Epidermal melanocyte (primary cell): ENCODE results near the gene RAD51D.
"Not testable (repeated sequence)": the region's sequence is repeated elsewhere in the genome, so short reads cannot be mapped to it uniquely, and the experiment has no call there.

Source experiments
- DNase-seq: peaks from one replicate; pipeline ENCODE4 v3.0.0; 2011; ENCODE audit warnings: low spot score; ENCODE audit not compliant: insufficient read length

RAD51D gene

GRCh38 chr17:35068249-35068648 lies 51.4 kb downstream of the RAD51D start:
- no peak for DNase-seq

GRCh38 chr17:35065880-35066279 lies 53.8 kb downstream of the RAD51D start:
- DNase-seq, result no peak

GRCh38 chr17:35064516-35065215 lies 55.0 kb downstream of the RAD51D start:
- DNase-seq, result no peak

- DNase-seq, result peak; percentile 89
Observed at GRCh38 chr17:35063514-35064223, 56.0 kb downstream of the RAD51D start, which contains the start of gene RFFL. RFFL (minus strand) TSS chr17:35063707; CDS start chr17:35026553, 37,154 bp downstream.

GRCh38 chr17:35062308-35062707 lies 57.4 kb downstream of the RAD51D start:
- no peak for DNase-seq

GRCh38 chr17:35057332-35057915 lies 62.2 kb downstream of the RAD51D start:
- no peak for DNase-seq

GRCh38 chr17:35056013-35056412 lies 63.6 kb downstream of the RAD51D start:
- DNase-seq, result no peak

- DNase-seq, result no peak
Observed at GRCh38 chr17:35053204-35053603, 66.5 kb downstream of the RAD51D start.

GRCh38 chr17:35052780-35053179 lies 66.9 kb downstream of the RAD51D start:
- no peak for DNase-seq

- DNase-seq, result no peak
Observed at GRCh38 chr17:35052241-35052610, 67.4 kb downstream of the RAD51D start.

- DNase-seq, result no peak
Observed at GRCh38 chr17:35051579-35052240, 68.0 kb downstream of the RAD51D start.

- DNase-seq, result no peak
Observed at GRCh38 chr17:35051183-35051578, 68.5 kb downstream of the RAD51D start.

GRCh38 chr17:35050170-35050569 lies 69.5 kb downstream of the RAD51D start:
- no peak for DNase-seq

GRCh38 chr17:35048685-35049379 lies 70.8 kb downstream of the RAD51D start:
- DNase-seq, result no peak

- no peak for DNase-seq
Observed at GRCh38 chr17:35046740-35047283, 72.8 kb downstream of the RAD51D start.

GRCh38 chr17:35046245-35046644 lies 73.4 kb downstream of the RAD51D start:
- no peak for DNase-seq

GRCh38 chr17:35045458-35045979 lies 74.1 kb downstream of the RAD51D start:
- not testable (repeated sequence) for DNase-seq

GRCh38 chr17:35044181-35044580 lies 75.5 kb downstream of the RAD51D start:
- no peak for DNase-seq
